VCaP (cell line): ENCODE data around the gene GSDME.

Experiments used
- H3K27ac ChIP-seq: fragments of 450-650 bp; 2 replicates; pipeline ENCODE4 v1.5.1; 2017
- TF ChIP-seq, protein P1 (sequence below): fragments of 450-650 bp; conservative IDR thresholded peaks from 2 replicates; pipeline ENCODE4 v1.5.1; 2017; ENCODE audit warnings: mild to moderate bottlenecking, moderate library complexity

Gene GSDME

DNA sequence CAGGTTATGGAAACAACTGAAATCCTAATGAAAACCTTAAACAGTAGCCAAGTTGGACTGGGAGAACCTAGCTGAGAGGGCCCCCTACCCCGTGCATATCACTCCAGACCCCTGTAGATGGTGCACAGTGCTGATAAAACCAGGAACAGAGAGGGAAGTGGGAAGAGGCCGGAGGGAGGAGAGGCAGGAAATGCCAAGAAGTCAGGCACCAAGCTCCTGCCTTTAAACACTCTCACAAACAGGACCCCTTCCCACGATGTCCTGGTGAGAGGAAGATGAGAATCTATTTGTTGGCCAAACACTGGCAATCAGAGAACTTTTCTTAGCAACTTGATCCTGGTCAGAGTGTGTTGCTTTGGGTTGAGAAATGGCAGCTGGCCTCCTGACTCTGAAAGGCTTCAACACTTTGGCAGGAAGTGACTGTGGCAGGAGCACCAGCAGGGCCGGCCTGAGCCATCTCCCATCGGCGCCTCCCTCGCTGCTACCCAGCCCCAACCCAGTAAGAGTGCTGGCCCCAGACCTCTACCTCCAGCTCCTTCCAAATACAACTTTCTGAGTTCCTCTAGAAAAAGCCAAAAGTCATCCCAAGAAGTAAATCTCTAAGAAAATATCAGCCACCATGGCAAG is 39.5 kb downstream of the GSDME start:
- TF ChIP-seq, protein P1, sequence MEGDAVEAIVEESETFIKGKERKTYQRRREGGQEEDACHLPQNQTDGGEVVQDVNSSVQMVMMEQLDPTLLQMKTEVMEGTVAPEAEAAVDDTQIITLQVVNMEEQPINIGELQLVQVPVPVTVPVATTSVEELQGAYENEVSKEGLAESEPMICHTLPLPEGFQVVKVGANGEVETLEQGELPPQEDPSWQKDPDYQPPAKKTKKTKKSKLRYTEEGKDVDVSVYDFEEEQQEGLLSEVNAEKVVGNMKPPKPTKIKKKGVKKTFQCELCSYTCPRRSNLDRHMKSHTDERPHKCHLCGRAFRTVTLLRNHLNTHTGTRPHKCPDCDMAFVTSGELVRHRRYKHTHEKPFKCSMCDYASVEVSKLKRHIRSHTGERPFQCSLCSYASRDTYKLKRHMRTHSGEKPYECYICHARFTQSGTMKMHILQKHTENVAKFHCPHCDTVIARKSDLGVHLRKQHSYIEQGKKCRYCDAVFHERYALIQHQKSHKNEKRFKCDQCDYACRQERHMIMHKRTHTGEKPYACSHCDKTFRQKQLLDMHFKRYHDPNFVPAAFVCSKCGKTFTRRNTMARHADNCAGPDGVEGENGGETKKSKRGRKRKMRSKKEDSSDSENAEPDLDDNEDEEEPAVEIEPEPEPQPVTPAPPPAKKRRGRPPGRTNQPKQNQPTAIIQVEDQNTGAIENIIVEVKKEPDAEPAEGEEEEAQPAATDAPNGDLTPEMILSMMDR = no peak
- H3K27ac ChIP-seq = no peak overlapping the region

DNA sequence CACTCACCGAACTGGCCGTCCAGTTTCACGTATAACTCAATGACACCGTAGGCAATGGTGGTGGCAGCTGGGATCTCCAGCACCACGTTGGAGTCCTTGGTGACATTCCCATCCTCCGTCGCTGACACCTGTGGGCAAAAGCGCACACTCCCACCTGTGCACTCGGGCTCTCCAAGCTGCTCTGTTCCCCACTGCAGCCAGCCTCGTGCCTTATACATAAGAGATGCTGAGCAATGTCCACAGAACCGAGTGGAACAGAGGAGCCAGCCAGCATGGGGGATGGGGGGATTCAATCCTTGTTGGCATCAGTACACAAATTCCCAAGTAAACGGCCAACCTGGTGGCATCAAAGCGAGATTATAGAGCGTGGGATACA is 40.0 kb downstream of the GSDME start:
- TF ChIP-seq, protein P1 = no peak
- no peak overlapping the region for H3K27ac ChIP-seq

DNA sequence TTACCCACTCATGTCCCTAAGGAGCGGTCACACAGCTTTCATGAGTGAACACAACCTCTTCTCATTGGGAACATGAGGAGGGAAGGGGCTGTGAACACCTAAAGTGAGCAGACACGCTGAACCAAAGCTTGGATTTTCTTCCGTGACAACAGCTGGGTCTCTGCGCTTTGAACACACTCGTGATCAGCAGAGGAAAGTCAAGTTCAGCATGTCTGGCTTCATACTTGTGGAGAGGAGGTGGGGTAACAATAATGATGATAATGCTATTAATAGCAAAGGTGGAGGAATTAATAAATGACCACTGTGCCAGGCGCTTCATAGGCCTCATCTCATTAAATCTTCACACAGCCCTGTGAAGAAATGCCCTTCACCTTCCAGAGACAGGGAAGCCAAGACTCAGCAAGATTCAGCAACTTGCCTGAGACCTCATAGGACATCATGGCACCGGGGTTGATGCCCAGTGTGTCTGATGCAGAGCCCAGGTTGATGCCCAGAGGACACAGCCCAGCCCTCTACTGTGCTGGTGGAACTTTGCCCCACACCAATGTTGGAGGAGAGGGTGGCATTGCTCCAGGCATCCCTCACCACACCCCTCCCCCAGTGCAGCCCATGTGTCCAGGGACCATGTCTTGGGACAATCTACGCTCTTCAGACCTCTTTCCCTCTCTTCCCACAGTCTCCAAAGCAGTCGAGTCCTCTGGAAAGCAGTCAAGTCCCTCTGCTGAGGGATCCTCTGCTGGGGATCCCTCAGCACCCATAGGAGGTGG is 40.6 kb downstream of the GSDME start:
- TF ChIP-seq, protein P1 = no peak
- no peak overlapping the region for H3K27ac ChIP-seq

DNA sequence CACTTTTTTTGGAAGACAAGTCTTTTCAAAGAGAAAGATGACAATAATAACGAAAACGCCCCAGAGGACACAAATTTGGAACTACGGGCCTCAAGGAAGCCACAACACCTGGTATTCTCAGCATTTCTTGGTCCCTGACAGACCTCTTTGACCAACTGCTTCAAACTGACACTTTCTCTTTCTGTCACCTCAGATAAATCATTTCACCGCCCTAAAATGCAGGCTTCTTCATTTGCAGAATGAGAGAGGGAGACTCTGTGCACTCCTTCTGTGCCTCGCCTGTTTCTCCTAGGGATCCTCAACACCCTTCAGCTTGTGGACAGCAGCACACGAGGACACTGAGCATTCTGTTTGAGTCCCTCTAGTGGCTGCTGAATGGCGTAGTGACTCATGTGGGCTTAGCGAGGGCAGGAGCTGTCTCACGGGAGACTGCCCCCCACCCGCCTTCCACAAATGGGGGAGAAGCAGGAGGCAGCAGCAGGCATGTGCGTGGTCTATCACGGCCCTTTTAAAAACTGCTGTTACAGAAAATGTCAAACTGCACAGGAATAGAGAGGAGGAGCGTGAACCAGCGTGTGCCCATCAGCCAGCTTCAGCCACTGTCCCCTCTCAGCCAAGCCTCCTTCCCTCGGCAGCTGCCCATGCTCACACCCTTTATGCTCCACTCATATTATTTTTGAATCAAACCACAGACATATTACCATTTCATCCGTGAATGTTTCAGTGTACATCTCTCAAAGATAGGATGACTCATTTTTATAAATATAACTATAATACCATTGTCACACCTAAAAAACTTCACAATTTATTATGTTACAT is 41.4 kb downstream of the GSDME start:
- H3K27ac ChIP-seq = no peak overlapping the region
- TF ChIP-seq, protein P1 = peak; percentile 65

DNA sequence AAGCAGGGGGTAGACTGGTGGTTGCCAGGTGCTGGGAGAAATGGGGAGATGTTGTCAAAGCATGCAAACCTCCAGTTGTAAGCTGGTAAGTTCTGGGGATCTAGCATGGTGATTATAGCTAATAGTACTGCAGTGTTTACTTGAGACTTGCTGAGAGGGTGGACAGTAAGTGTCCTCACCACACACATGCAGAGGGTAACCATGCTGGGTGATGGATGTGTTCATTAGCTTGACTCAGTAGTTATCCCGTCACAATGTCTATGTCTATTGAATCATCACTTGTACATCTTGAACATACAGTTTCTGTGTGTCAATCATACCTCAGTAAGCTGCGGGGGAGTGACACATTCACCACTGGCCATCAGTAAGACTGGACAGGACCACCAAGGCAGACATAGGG is 42.1 kb downstream of the GSDME start:
- TF ChIP-seq, protein P1 = no peak
- H3K27ac ChIP-seq = no peak overlapping the region

DNA sequence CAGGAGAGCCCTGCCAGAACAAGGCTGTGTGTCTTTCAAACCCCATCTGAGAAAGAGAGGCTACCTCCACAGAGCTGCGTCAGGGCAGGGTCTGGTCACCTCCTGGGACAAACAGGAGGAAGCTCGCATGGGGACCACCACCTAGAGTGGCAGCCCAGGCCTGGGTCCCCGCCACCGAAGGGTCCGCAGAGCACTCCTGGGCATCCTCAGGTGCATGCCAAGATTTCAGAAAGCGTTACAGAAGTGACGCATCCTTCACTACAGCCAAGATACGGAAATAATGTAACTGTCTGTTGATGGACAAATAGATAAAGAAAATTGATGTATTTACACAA is 42.6 kb downstream of the GSDME start:
- TF ChIP-seq, protein P1 = no peak
- no peak overlapping the region for H3K27ac ChIP-seq
